Activated CD8-positive, alpha-beta memory T cell treated with anti-CD3 and anti-CD28 coated beads, Interleukin-2, amount 50 U/mL, for 24 hours (primary cell): Measurements from ENCODE around the gene ELFN2.
"Not testable (repeated sequence)": the region's sequence is repeated elsewhere in the genome, so short reads cannot be mapped to it uniquely, and the experiment has no call there.

Experiments used
- DNase-seq: peaks from one replicate; pipeline ENCODE4 v3.0.0-alpha.2; 2020; ENCODE audit errors: extremely low read depth

ELFN2 gene

DNA sequence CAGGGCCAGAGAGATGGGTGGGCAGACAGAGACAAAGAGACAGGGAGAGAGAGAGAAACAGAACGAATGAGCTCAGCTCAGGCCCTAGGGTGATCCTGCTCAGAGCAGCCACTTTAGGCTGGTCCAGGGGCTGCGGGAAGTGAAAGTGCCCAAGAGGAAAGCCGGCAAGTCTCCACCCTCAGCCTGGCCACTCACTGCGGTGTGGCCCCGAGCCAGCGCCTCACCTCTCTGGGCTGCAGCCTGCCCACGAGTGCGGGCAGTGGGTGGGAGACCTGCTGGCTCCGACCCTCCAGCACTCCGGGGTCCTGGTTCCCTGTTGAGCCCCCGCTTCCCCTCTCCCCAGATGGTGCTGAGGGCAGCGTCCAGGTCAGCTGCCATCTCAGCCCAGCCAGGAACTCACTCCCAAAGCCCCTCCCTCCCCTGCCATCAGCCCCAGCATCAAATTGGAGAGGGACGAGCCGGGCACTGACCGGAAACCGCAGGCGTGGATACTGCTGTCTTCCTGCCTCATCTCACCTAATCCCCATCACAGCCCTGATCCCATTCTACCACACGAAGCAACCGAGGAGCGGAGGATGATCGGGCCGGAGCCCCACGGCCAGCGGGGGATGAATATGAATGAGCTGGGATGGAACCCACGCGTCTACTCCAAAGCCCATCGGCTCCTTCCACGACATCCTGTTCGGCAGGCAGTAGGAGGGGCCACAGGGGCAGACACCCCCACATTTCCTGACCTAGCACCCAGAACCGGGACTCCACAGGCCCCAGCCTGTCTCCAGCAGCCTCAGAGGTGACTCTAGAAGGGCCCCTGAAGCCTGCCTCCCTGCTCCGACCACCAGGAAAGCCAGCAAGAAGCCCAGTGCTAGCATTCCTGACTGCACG is 16.9 kb downstream of the ELFN2 start:
- no peak for DNase-seq

DNA sequence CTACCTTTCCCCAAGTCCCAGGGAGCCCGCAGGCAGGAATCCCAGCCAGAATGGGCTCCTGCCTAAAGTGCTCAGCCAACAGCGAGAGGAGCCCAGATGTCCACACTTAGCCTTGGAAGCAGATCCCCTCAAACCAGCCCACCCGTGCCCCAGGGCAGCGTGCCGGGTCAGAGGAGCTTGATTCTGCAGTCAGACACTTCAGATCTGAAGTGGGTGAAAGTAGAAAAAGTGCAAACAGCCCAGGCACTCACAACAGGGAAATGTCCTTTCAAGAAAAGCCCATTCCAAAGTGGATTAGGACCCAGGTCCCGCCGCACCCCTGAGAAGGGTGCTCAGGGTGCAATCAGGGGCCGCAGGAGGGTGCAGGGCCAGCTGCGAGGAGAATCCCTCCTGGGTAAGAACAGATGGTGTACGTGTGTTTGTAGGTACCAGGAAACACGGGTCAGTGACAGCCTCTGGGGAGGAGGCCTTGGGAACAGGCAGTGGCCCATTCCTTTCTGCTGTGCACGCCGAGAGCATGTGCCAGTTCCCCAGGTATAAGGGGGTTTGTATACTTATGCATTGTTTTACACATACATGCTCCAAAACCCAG is 17.7 kb downstream of the ELFN2 start:
- DNase-seq, result no peak

DNA sequence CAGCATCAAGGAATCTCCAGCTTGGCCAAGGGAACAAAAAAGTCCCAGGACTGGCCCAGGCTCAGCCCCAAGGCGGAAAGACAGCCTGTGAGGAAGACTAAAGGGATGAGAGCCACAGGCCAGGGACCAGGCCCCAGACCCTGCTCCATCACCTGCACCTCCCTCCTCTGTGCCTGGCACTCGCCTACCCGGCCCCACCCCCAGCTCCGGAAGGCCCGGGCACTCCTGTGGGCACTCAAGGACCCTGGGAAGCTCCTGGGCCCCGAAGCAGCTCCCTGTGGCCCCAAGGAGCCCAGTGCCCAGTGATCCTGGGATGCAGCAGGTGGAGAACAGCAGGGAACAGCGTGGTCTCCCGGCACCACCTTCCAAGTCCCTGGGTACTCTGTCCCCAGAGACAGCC is 18.2 kb downstream of the ELFN2 start:
- DNase-seq, result no peak

DNA sequence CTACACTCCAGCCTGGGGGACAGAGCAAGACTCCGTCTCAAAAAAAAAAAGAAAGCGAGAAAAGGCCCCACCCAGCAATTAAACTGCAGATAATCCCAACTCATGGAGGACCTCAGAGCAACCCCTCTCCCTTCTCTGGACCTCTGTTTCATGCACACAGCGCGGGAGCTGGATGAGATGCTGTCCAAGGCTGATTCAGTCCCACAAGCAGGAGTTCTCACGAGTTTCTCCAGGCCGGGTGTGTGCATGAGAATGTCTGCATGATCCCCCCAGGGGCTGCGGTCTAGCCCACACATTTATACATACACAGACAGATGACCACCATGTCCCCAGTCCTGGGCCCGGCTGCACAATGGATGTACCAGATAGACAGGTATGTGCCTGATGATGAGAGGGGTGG is 19.4 kb downstream of the ELFN2 start:
- no peak for DNase-seq

DNA sequence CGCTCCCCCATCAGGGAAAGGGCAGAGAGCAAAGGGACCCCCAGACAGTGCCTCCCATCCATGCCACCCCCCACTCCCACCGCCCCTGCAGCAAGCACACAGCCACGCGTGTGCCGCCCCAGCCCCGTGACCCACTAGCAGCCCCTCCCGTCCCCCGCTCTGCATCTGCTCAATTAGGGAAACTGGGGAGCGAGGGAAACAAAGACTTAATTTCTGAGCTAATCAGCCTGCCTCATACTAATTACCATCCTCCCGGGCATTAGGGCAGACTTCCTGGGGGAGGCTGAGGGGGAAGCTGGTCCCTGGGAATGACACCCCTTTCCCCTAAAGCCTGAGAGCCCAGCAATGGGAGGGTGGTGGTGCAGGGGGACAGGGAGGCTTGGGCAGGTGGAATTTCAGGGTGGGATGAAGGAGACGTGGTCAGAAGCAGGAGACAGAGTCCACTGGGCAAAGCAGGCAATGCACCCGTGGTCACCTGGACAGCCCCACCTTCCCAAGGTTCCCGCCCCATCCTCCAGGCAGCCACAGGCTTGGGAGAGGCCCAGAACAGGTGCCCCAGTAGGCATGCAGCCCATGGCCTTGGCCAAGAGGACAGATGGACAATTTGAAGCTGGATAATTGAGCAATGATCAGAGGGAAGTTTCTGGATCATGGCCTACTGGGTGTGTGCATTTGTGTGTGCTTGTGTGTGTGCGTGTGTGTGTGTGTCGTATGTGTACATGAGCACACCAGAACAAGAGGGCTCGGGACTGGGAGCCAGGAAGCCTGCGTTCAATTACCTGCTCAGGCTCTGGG is 20.6 kb downstream of the ELFN2 start:
- DNase-seq, result no peak

DNA sequence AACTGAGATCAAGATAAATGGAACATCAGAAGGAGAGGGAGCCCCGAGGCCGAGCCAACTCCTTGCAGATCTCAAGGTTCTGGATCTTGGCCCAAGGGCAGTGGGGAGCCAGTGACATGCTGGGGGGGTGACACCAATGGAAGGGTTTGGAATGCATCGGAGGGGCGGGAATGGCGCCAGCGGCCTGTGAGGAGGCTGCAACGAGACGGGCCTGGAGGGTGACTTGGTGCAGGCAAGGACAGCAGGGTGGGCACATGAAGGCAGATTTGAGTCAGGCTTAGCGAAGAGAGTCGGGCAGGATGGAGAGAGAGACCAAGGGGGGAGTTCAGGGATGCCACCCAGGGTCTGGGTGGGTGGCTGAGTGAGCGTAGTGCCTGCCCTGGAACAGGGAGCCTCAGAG is 23.2 kb downstream of the ELFN2 start:
- DNase-seq, result no peak

DNA sequence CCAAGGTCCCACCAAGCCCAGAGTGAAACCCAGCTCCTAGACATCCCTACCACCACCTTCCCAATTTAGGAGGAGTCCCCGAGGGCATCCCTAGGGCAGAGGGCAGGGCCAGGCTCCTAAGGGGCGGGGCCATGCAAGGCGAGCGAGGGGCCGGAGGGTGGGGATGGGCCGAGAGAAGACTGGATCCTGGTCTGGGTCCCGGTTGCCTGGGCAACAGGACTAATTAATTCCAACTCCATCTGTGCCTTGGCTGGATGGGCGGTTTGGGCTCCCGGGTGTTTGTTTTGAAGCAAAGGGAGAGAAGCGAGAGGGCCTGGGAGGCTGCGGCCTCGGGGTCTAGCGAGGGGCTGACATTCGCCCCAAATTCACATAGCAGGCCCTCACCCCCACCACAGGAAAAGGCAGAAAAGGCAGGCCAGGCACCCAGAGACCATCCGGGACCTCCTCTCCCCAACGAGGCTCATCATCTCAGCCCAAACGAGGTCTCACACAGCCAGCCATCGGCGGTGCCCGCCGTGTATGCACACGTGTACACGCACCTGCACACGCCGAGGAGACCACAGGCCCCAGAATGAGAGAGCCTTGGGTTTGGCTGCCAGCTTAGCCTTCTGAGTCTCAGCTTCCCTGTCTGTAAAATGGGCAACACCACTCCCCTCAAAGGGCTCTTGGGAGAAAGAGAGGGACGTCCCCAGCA is 23.9 kb downstream of the ELFN2 start:
- no peak for DNase-seq

DNA sequence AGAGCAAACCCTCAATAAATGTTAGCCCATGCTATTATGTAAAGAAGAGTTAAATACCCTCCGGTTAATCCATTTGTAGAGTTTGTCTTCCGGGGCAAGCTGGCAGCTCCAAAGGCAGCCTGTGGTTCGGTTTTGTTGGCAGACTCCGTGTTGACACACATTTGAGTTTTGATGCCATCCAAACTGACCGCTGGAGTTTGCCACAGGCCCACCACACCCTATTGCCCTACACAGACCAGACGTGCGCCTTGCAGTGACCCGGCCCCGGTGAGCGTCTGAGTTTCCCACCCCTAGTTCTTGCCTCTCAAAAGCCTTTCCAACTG is 25.1 kb downstream of the ELFN2 start:
- no peak for DNase-seq

DNA sequence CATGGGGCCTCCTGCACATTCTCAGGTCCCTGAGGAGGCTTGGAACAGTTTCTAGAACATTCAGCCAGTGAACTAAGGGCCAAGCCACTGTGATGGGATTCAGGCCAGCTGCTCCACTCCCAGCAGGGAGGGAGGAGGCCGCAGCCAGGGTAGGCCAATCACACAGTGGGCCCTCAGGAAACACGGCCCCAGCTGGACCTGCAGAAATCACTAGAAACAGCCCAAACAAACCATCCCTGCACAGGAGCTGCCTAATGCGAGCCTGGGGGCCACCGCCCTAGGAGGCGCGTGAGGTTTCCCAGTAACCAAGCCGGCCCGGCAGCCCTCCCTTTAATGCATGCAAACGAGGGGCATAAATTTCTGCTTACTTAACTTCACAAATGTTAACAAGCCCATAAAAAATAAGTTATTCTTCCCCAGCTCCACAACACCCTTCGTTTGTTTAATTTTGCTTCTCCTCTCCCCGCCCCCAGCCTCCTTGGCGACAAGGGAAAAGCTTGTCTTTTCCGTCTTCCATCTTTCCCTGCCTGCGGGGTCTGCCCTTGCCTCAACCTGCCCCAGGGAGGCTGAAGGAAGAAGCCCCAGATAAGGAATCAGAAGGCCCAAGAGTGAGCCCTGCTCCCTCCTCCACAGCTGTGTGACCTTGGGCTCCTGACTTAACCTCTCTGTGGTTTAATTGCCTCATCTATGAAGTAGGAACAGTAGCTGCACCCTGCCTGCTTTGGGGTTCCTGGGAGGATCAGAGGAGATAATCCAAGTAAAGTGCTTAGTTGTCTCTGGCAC is 25.7 kb downstream of the ELFN2 start:
- DNase-seq, result no peak

DNA sequence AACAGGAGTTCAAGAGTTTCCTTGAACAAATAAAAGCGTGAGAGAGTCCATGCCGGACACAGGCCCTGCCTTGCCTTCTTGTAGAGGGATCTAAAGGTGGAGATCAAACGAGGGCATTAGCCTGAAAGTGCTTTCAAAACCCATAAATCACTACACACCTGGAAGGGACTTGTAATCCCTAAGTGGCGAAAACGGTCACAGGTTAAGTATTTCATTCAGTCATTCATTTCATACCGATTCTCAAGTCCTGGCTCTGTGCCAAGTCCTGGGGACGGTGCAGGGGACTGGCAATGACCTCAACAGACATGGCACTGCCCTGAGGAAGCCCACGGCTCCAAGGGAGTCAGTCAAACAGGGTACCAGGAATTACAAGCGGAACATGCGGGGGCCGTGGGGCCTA is 26.6 kb downstream of the ELFN2 start:
- no peak for DNase-seq

DNA sequence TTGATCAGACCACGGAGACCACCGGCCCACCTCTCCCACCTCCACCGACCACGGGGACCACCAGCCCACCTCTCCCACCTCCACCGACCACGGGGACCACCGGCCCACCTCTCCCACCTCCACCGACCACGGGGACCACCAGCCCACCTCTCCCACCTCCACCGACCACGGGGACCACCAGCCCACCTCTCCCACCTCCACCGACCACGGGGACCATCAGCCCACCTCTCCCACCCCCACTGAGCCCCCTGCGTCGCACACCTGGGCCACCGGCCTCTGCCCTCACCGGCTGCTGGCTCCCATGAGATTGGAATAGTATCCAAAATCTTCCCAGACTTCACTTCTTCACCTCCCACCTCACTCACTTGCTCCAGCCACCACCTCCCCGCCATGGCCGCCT is 27.8 kb downstream of the ELFN2 start:
- DNase-seq, result not testable (repeated sequence)

DNA sequence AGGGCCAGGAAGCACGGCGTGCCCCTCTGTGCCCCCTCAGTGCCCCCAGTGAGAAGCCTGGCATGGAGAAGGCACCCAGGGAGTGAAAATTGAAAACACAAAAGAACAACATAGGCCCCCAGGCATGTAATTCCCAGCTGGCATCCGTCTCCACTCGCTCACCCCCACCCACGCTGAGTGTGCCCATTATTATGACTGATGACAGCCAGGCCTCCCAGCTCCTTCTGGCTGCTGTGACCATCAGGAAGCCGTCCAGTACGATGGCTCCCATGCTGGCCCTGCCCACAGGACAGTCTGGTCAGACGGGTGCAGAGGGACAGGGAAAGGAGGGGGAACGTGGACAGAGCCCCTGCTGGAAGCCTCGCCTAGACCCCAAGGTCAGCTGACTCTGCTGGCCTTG is 30.1 kb downstream of the ELFN2 start:
- no peak for DNase-seq

DNA sequence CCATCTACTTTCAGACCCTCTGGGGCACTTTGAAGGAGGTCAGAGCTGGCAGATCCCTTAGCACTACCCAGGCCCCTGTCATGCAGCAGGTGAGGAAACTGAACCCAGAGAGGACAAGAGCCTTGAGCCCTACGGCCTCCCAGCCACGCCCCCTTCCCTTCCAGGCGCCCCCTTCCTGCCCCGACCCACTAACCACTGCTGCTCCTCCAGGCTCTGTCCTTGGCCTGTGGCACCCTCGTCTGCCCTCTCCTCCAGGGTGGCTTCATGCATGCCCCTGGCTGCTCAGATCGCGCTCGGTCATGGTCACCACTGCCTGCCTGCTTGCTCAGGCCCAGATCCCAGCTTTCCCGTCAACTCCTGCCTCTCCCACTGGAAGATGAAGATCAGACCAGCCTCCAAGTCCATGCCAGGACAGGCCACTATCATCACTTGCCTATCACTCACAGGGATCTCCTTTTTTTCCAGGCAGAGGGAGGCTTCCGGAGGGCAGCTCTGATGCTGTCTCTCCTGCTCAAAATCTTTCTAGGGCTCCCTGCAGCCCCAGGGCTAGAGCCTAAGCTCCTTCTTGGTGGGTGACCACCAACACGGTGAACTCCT is 30.7 kb downstream of the ELFN2 start:
- DNase-seq, result no peak

DNA sequence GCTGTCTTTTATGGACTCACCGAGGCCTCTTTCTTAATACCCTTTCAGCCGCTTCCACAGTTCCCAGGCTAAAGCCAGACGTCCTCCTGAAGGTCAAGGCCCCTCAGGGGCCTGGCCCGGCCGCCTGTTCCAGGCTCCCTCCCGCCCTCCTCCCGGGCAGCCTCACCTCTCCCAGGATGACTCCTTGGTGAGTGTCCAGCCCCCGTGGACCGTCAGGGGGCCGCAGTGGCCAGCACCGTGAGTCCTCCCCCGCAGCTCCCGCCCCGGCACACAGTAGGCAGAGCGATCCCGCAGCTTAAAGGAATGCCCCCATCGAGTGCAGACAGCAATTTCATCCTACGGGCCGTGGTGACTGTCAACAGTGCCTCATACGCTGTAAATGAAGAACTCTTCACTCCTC is 32.9 kb downstream of the ELFN2 start:
- no peak for DNase-seq

DNA sequence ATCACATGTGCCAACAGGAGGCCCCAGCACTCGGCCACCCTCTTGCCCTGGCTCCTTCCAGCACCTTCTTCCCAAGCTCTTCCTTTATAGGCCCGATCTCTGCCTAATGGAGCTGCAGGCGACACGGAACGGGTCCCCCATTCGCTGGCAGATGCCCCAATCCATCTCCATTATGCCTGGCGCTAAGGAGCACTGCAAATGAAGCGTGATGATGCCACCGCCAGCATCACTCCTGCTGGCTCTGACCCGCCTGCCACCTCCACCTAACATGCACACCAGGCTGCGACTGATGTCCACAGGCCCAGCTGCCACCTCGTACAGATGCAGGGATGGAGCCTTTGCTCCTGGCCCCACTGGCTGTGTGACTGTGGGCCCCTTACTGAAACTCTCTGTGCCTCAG is 33.5 kb downstream of the ELFN2 start:
- DNase-seq, result no peak

DNA sequence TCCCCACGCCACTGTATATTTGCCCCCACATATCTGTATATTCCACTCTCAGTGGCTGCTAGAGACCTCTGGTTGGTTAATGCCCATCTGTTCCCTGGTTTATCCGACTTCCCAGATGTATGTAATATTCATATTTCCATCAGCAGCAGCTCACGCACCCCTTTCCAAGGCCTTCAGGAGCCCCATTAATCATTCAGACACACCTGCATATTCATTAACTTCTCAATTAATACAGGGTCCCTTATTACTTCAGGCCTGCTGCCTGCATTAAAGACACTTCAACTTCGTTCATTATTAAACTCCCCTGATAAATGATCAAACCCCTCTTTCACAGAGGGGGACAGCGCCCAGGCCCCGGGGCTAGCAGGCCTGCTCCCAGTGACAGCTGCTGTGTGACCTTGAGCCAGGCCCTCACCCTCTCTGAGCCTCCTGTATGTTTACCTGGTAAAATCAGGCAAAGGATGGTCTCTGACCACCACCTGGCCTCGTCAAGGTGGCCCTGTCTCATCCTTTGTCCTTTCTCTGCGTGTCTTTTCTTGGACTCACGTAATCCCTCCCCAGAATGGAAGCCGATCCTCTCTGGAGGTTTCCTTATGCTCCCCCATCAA is 34.5 kb downstream of the ELFN2 start:
- DNase-seq, result no peak

DNA sequence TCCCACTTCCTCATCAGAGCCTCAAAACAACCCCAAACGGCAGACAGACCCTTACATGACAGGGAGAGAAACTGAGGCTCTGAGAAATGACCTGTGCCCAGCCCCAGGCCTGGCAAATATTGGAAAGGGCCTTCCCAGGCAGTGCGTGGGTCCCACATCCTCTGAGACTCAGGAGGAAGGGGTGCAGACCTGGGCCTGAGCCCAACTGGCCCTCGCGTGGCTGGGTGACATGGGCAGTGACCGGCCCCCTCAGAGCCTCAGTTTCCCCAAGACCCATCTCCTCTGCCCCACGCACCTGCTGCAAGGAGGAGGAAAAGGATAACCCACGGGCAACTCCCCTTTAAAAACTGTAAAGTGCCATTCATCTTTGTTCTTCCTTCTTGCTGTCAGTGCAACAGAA is 35.6 kb downstream of the ELFN2 start:
- DNase-seq, result no peak

DNA sequence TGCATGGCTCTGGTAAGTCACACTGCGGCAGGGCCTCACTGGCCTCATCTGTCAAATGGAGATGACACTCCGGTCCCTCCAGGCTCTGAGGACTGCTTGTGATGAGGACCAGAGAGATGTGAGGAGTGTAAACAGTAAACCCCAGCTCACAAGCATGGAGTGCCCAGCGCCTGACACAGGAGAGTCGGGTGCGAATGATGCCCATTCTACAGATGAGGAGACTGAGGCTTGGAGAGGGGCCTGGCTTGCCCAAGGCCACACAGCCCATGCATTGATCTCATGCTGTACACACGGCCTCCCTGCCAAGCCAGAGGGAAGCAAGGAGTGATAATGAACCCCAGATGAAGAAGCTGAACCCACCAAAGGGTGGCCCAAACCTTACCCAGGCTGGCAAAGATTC is 37.2 kb downstream of the ELFN2 start:
- DNase-seq, result no peak

DNA sequence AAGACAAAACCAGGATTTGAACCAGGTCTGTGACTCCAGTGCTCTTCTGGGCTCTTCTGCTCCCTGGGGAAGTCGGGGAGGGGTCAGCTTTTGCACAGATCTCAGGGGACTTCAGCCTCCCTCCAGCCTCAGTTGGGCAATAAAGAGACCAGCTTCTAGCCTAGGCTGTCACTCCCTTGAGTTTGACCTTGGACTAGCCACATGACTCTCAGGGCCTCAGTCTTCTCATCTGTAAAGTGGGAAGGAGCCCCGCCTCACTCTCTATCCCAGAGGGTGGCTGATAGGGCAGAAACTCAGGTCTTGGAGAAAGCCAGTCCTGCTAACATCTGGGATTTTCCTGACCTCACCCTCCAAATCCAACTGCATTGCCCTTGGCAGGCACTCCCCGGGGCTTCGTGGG is 38.7 kb downstream of the ELFN2 start:
- DNase-seq, result no peak

DNA sequence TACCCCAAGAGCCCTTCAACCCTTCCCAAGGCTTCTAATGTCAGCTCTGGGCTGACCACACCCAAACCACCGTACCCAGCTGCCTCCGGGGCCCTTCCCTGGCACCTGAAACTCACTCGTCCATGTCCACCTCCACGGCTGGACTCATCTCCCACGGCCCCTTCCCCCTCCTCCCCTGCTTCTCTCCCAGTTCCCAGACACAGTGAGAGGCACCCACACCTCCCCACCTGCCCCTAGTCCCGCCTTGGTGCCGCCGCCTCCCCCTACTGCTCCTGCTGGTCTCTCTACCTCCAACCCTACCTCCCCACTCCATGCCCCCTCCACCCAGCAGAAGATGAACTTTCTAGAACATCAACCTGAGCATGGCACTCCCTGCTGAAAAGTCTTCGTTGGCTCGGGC is 39.5 kb downstream of the ELFN2 start:
- DNase-seq, result no peak

DNA sequence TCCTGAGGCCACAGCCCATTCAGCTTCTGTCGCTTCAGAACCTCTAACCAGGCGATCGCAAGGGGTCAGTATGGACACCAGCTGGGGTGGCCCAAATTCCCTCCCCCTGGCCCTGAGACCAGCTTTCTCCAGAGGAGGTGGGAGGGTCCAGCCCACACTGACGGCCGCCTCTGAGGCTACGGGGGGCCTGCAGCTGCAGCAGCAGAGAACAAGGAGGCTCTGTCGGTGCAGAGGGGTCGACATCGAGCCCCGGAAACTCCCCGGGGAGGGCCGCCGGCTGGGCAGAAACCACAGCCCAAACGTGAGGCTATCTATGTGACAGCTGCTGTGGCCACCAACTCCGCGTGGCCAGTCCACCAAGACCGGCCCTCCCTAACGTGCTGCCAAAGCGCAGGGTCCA is 40.8 kb downstream of the ELFN2 start:
- no peak for DNase-seq
